K562 (cell line): Measurements from ENCODE around the gene MYO18A. TPM values are rescaled to one million over a fixed set of nuclear protein-coding genes. Genes with fewer than 3 reads are reported as not detected.

Experiments
- C11orf30 ChIP-seq: fragments of 450-650 bp; IDR thresholded peaks from 2 replicates; pipeline ENCODE4 v1.6.1; 2016; ENCODE audit warnings: low read depth, mild to moderate bottlenecking
- EP300 ChIP-seq: IDR thresholded peaks from 2 replicates; pipeline ENCODE4 v1.6.1; 2012; ENCODE audit warnings: low read length, improper control_type of control experiment
- EP400 ChIP-seq: fragments of 450-650 bp; IDR thresholded peaks from 2 replicates; pipeline ENCODE4 v1.6.1; 2017; ENCODE audit warnings: antibody characterized with exemption, mild to moderate bottlenecking, moderate library complexity
- FOXA1 ChIP-seq: fragments of 450-650 bp; IDR thresholded peaks from 2 replicates; pipeline ENCODE4 v1.6.1; 2016; ENCODE audit warnings: mild to moderate bottlenecking, borderline replicate concordance
- GABPA ChIP-seq: fragments of 200-800 bp; sonication (Bioruptor generic); conservative IDR thresholded peaks from 2 replicates; pipeline ENCODE4 v1.6.1; 2016; ENCODE audit warnings: low read depth, missing genetic modification characterization, missing compliant biosample characterization
- GATAD2A ChIP-seq: fragments of 450-650 bp; IDR thresholded peaks from 2 replicates; pipeline ENCODE4 v1.6.1; 2017
- HOMEZ ChIP-seq: fragments of 250-450 bp; sonication (Bioruptor Pico); IDR thresholded peaks from 2 replicates; pipeline ENCODE4 v1.4.0; 2020; ENCODE audit warnings: mild to moderate bottlenecking, moderate library complexity
- IRF1 ChIP-seq: sonication (generic); formaldehyde crosslinking; IDR thresholded peaks from 2 replicates; pipeline ENCODE4 v1.8.0; 2022; ENCODE audit warnings: missing genetic modification reagents, mild to moderate bottlenecking, borderline replicate concordance
- NEUROD1 ChIP-seq: fragments of 150-350 bp; IDR thresholded peaks from 2 replicates; pipeline ENCODE4 v1.6.1; 2014; ENCODE audit warnings: borderline replicate concordance, low read length, low read depth; ENCODE audit not compliant: partially characterized antibody
- PRPF4 ChIP-seq: fragments of 200-400 bp; formaldehyde crosslinking; IDR thresholded peaks from one replicate; pipeline ENCODE4 v1.6.1; 2017; ENCODE audit warnings: low read length, low read depth, mild to moderate bottlenecking; ENCODE audit not compliant: insufficient read depth, poor library complexity, severe bottlenecking
- RUNX1 ChIP-seq: sonication (generic); IDR thresholded peaks from 2 replicates; pipeline ENCODE4 v1.6.1; 2016; ENCODE audit warnings: antibody characterized with exemption, low read depth
- SAP30 ChIP-seq: fragments of 200-600 bp; sonication (generic); IDR thresholded peaks from 2 replicates; pipeline ENCODE4 v1.6.1; 2012; ENCODE audit warnings: borderline replicate concordance, low read depth, mild to moderate bottlenecking, moderate library complexity, low read length, control low read depth, inconsistent platforms; ENCODE audit not compliant: insufficient read depth, poor library complexity, severe bottlenecking
- SNAPC5 ChIP-seq: fragments of 250-450 bp; sonication (Bioruptor Pico); IDR thresholded peaks from 2 replicates; pipeline ENCODE4 v1.8.0; 2021; ENCODE audit warnings: moderate library complexity, mild to moderate bottlenecking, inconsistent platforms
- SRSF1 ChIP-seq: fragments of 200-400 bp; formaldehyde crosslinking; IDR thresholded peaks from 2 replicates; pipeline ENCODE4 v1.6.1; 2017; ENCODE audit warnings: mild to moderate bottlenecking, low read depth, low read length, moderate library complexity
- TEAD4 ChIP-seq, 2 experiments: sonication (generic) in 1 of 2; formaldehyde crosslinking in 1 of 2; IDR thresholded peaks; 2 replicates each; pipeline versions ENCODE4 v1.6.1 to v1.8.0; 2012 to 2022; ENCODE audit warnings: borderline replicate concordance in 1 of 2, inconsistent platforms in 1 of 2, low read length in 1 of 2, mild to moderate bottlenecking in 1 of 2, missing genetic modification reagents in 1 of 2
- TSHZ1 ChIP-seq: fragments of 250-450 bp; sonication (Bioruptor Pico); IDR thresholded peaks from 2 replicates; pipeline ENCODE4 v1.4.0; 2020; ENCODE audit warnings: mild to moderate bottlenecking, moderate library complexity
- ZFP1 ChIP-seq: fragments of 450-650 bp; formaldehyde crosslinking; IDR thresholded peaks from 2 replicates; pipeline ENCODE4 v1.4.0; 2020; ENCODE audit warnings: mild to moderate bottlenecking, mixed read lengths
- ZKSCAN8 ChIP-seq: fragments of 200-800 bp; sonication (Bioruptor generic); IDR thresholded peaks from 2 replicates; pipeline ENCODE4 v1.6.1; 2016; ENCODE audit warnings: missing genetic modification characterization, missing compliant biosample characterization
- ZNF12 ChIP-seq: sonication (generic); formaldehyde crosslinking; IDR thresholded peaks from 2 replicates; pipeline ENCODE4 v1.4.0; 2020; ENCODE audit warnings: mild to moderate bottlenecking, missing genetic modification reagents
- ZNF175 ChIP-seq: fragments of 200-800 bp; sonication (Bioruptor generic); IDR thresholded peaks from 2 replicates; pipeline ENCODE4 v1.6.1; 2016; ENCODE audit warnings: low read depth, mild to moderate bottlenecking, missing genetic modification characterization, missing compliant biosample characterization
- ZSCAN32 ChIP-seq: fragments of 450-650 bp; formaldehyde crosslinking; IDR thresholded peaks from 2 replicates; pipeline ENCODE4 v1.4.0; 2020; ENCODE audit warnings: mild to moderate bottlenecking, moderate library complexity
- polyA plus RNA-seq, 8 experiments: library from polyadenylated mRNA; depleted of rRNA in 4 of 8; stranded (reverse) in 5 of 8; unstranded in 3 of 8; fragments of >200 nt; fragmentation: Nextera tagmentation in 2 of 8; fragmentation: Illumina TruSeq in 1 of 8; extraction: Ambion mirVana in 2 of 8; extraction: Trizol in 1 of 8; gene quantifications; 2 replicates each; pipeline versions ENCODE4 v1.2.1 to v1.2.3, GENCODE V29; 2011 to 2014; ENCODE audit warnings: inconsistent platforms in 1 of 8, missing spikeins in 1 of 8
- total RNA-seq, 7 experiments: library from RNA; depleted of rRNA in 6 of 7; stranded (reverse); fragments of >200 nt in 6 of 7; fragmentation: Illumina TruSeq in 2 of 7; extraction: Trizol in 2 of 7; gene quantifications; 2 replicates each; pipeline versions ENCODE4 v1.2.1 to v1.2.3, GENCODE V29; 2011 to 2021; ENCODE audit warnings: low replicate concordance in 1 of 7

MYO18A gene
- total and polyA plus RNA-seq, 9 of the 15 experiments (the other 6 are each of a cell fraction or from before 2014, with no cell fraction given): 2.5 to 65.4 (median 17.1) TPM

DNA sequence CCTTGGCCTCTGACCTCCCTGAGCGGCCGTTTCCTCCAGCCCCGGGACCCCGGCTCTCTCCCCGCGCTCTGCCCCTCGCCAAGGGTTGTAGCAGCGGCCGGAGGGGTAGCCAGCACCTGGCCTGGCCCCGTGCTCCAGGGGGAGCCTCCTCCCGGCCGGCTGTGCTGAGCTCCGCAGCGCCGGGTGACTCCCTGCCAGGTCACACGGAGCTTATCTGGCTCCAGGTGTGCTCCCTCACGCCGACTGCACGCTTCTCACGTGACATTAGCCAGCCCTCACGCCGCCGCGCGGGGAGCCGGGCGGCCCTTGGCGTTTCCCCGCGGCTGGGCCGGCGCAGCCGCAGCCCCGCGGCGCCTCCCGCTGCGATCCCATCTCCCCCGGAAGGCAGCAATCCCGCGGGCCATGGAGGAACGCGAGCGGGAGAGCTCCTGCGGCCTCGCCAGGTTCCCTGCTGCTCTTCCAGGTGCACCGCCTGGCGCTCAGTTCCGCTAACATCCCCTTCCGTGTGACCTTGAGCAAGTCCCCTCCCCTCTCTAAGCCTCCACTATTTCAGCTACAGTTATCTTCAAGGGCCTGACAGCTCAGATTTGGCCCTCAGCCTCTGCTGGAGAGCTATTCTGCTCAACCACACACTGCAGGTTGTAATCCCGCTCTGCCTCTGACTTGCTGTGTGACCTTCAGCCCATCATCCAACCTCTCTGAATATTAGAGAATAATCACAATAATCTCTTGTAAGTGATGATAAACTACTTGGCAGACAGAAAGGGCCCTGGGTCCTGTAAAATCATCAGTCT lies 3.4 kb downstream of the MYO18A start (continued):
- TF ChIP-seq ZNF175 (CRISPR knock-in tag) (0 out of 2 replicates have a peak, but pooled peaks have one; percentile 50), IRF1 (CRISPR knock-in tag) (no peak), EP300 (peak; percentile 44; the same call in 1 of the 2 replicates), EP400 (peak; percentile 42; the same call in 1 of the 2 replicates), SRSF1 (no peak), NEUROD1 (no peak), C11orf30 (no peak), GATAD2A (peak; percentile 80; the same call in 1 of the 2 replicates), ZSCAN32 (no peak), ZFP1 (CRISPR knock-in tag) (no peak), TSHZ1 (CRISPR knock-in tag) (no peak), SNAPC5 (no peak), TEAD4 (IDR thresholded peaks at IDR 0.05; ENCODE audit: low read length) (peak; percentile 42), TEAD4 (CRISPR knock-in tag; IDR thresholded peaks at IDR 0.05; ENCODE audit: borderline replicate concordance) (no peak), HOMEZ (CRISPR knock-in tag) (0 out of 2 replicates have a peak, but pooled peaks have one; percentile 46), FOXA1 (no peak), ZKSCAN8 (CRISPR knock-in tag) (no peak), SAP30 (peak; percentile 57), GABPA (tag) (peak; percentile 62), ZNF12 (CRISPR knock-in tag) (no peak), RUNX1 (no peak), PRPF4 (no peak)
